GM23338 (cell line): ENCODE measurements around the gene MAP1LC3B. TPM values are rescaled to one million over a fixed set of nuclear protein-coding genes. Genes with fewer than 3 reads are reported as not detected.

Source experiments
- ATAC-seq: fragments of 200-7000 bp; cut with Tn5 transposase; 3 replicates; pipeline ENCODE4 v1.9.1; 2020
- DNase-seq: peaks from one replicate; pipeline ENCODE4 v3.0.0-alpha.2; 2015; ENCODE audit warnings: low spot score
- H2AFZ ChIP-seq: fragments of 200-600 bp; sonication (generic); 2 replicates; pipeline ENCODE4 v1.8.0; 2016; ENCODE audit warnings: antibody characterized with exemption, mild to moderate bottlenecking, moderate library complexity
- H3F3A ChIP-seq: fragments of 200-600 bp; sonication (generic); replicated peaks from 2 replicates; pipeline ENCODE4 v1.8.0; 2017; ENCODE audit warnings: antibody characterized with exemption, mixed run types, low read depth
- H3K27ac ChIP-seq: fragments of 200-600 bp; sonication (generic); 2 replicates; pipeline ENCODE4 v1.6.1; 2016; ENCODE audit warnings: low read depth
- H3K27me3 ChIP-seq: fragments of 200-600 bp; sonication (generic); 2 replicates; pipeline ENCODE4 v1.8.0; 2016; ENCODE audit warnings: mild to moderate bottlenecking, mixed run types, moderate library complexity; ENCODE audit not compliant: insufficient read depth
- H3K36me3 ChIP-seq: fragments of 200-600 bp; sonication (generic); 2 replicates; pipeline ENCODE4 v1.8.0; 2016; ENCODE audit warnings: mild to moderate bottlenecking; ENCODE audit not compliant: insufficient read depth
- H3K4me1 ChIP-seq: fragments of 200-600 bp; sonication (generic); 2 replicates; pipeline ENCODE4 v1.8.0; 2016; ENCODE audit warnings: mild to moderate bottlenecking, moderate library complexity; ENCODE audit not compliant: insufficient read depth
- H3K4me2 ChIP-seq: fragments of 200-600 bp; sonication (generic); 2 replicates; pipeline ENCODE4 v1.7.1; 2017; ENCODE audit warnings: mixed run types
- H3K4me3 ChIP-seq: fragments of 200-600 bp; sonication (generic); 2 replicates; pipeline ENCODE4 v1.6.1; 2016; ENCODE audit warnings: mixed run types
- H3K79me2 ChIP-seq: fragments of 200-600 bp; sonication (generic); replicated peaks from 2 replicates; pipeline ENCODE4 v1.8.0; 2017; ENCODE audit warnings: mild to moderate bottlenecking; ENCODE audit not compliant: insufficient read depth
- H3K9me2 ChIP-seq: fragments of 200-600 bp; sonication (generic); 2 replicates; pipeline ENCODE4 v1.8.0; 2017; ENCODE audit not compliant: insufficient read depth
- H4K20me1 ChIP-seq: fragments of 200-600 bp; sonication (generic); replicated peaks from 2 replicates; pipeline ENCODE4 v1.8.0; 2017; ENCODE audit warnings: mild to moderate bottlenecking; ENCODE audit not compliant: insufficient read depth
- H3K27ac Mint-ChIP-seq: 2 replicates; pipeline ENCODE4 v1.8.0; 2020; ENCODE audit warnings: inconsistent platforms, mild to moderate bottlenecking, moderate library complexity, mixed read lengths
- H3K27me3 Mint-ChIP-seq: 3 replicates; pipeline ENCODE4 v1.8.0; 2022; ENCODE audit warnings: low read depth, mild to moderate bottlenecking, moderate library complexity, mixed read lengths, inconsistent platforms; ENCODE audit not compliant: insufficient read depth, poor library complexity
- H3K36me3 Mint-ChIP-seq: 3 replicates; pipeline ENCODE4 v1.8.0; 2021; ENCODE audit warnings: low read depth, mild to moderate bottlenecking, inconsistent platforms, moderate library complexity, mixed read lengths
- H3K4me1 Mint-ChIP-seq: 3 replicates; pipeline ENCODE4 v1.8.0; 2020; ENCODE audit warnings: mild to moderate bottlenecking, inconsistent platforms, mixed read lengths
- H3K4me3 Mint-ChIP-seq: 3 replicates; pipeline ENCODE4 v1.8.0; 2021; ENCODE audit warnings: moderate library complexity, mild to moderate bottlenecking, inconsistent platforms, mixed read lengths
- H3K9me3 Mint-ChIP-seq: 3 replicates; pipeline ENCODE4 v1.8.0; 2020; ENCODE audit warnings: moderate library complexity, mild to moderate bottlenecking, inconsistent platforms, mixed read lengths
- JUNB ChIP-seq: IDR thresholded peaks from one replicate; pipeline ENCODE4 v1.6.1; 2016; ENCODE audit warnings: antibody characterized with exemption; ENCODE audit not compliant: unreplicated experiment
- NANOG ChIP-seq: IDR thresholded peaks from 2 replicates; pipeline ENCODE4 v1.6.1; 2016; ENCODE audit warnings: antibody characterized with exemption, borderline replicate concordance
- STAT1 ChIP-seq: IDR thresholded peaks from one replicate; pipeline ENCODE4 v1.6.1; 2016; ENCODE audit warnings: antibody characterized with exemption; ENCODE audit not compliant: unreplicated experiment
- ZNF331 ChIP-seq: fragments of 250-450 bp; sonication (Bioruptor Pico); IDR thresholded peaks from 2 replicates; pipeline ENCODE4 v1.5.0; 2020; ENCODE audit warnings: low read depth, mild to moderate bottlenecking, moderate library complexity
- polyA plus RNA-seq: library from polyadenylated mRNA; unstranded; fragments of >200 nt; fragmentation: Nextera tagmentation; extraction: Ambion mirVana; gene quantifications from 2 replicates; pipeline ENCODE4 v1.2.1, GENCODE V29; 2016
- total RNA-seq: library from RNA; depleted of rRNA; stranded (reverse); fragments of >200 nt; shearing (Covaris generic); gene quantifications from 2 replicates; pipeline ENCODE4 v1.2.3, GENCODE V29; 2014
- TF ChIP-seq, protein P1 (sequence below): IDR thresholded peaks from one replicate; pipeline ENCODE4 v1.6.1; 2018; ENCODE audit warnings: antibody characterized with exemption; ENCODE audit not compliant: unreplicated experiment
- TF ChIP-seq, protein P2 (sequence below), 2 experiments: fragments of 200-600 bp in 1 of 2; sonication (generic) in 1 of 2; conservative IDR thresholded peaks; 2 replicates each; pipeline versions ENCODE4 v1.5.1 to v1.6.1; 2016 to 2017; ENCODE audit warnings: antibody characterized with exemption in 2 of 2, low read depth in 2 of 2, mild to moderate bottlenecking in 2 of 2, moderate library complexity in 1 of 2

MAP1LC3B gene
- total and polyA plus RNA-seq, 2 experiments from 2014 or later, result 35.9 to 80.2 TPM

DNA sequence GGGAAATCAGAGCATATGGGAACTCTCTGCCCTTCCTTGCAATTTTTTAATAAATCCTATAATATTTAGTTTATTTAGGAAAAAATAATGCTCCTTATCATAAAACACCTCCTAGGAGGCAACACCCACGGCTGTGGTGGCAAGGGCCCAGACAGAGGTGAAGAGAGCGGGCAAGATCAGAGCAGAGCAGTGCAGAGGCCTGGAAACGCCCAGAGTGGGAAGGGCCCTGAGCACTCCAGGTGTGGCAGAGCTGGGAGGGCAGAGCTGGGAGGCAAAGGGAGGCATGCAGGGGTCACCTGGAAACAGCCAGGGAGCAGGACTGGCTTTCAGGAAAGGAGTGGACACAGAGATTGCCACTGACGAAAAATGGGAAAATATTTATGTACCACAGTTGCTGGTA, 25.8 kb upstream of the MAP1LC3B start:
- Mint-ChIP-seq H3K9me3 (no peaks in the 10 kb centered on the region), H3K36me3 (no peaks in the 10 kb centered on the region), H3K4me3 (no peak overlapping the region), H3K27ac (no peak overlapping the region), H3K4me1 (peaks cover 25% of the 10 kb centered on the region), H3K27me3 (peaks cover 2% of the 10 kb centered on the region)
- H2AFZ ChIP-seq, result no peak overlapping the region
- no peak for DNase-seq
- H3F3A ChIP-seq, result no peaks in the 10 kb centered on the region
- TF ChIP-seq NANOG, result no peak
- TF ChIP-seq, protein P1, sequence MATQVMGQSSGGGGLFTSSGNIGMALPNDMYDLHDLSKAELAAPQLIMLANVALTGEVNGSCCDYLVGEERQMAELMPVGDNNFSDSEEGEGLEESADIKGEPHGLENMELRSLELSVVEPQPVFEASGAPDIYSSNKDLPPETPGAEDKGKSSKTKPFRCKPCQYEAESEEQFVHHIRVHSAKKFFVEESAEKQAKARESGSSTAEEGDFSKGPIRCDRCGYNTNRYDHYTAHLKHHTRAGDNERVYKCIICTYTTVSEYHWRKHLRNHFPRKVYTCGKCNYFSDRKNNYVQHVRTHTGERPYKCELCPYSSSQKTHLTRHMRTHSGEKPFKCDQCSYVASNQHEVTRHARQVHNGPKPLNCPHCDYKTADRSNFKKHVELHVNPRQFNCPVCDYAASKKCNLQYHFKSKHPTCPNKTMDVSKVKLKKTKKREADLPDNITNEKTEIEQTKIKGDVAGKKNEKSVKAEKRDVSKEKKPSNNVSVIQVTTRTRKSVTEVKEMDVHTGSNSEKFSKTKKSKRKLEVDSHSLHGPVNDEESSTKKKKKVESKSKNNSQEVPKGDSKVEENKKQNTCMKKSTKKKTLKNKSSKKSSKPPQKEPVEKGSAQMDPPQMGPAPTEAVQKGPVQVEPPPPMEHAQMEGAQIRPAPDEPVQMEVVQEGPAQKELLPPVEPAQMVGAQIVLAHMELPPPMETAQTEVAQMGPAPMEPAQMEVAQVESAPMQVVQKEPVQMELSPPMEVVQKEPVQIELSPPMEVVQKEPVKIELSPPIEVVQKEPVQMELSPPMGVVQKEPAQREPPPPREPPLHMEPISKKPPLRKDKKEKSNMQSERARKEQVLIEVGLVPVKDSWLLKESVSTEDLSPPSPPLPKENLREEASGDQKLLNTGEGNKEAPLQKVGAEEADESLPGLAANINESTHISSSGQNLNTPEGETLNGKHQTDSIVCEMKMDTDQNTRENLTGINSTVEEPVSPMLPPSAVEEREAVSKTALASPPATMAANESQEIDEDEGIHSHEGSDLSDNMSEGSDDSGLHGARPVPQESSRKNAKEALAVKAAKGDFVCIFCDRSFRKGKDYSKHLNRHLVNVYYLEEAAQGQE, result no peak
- TF ChIP-seq, protein P2, sequence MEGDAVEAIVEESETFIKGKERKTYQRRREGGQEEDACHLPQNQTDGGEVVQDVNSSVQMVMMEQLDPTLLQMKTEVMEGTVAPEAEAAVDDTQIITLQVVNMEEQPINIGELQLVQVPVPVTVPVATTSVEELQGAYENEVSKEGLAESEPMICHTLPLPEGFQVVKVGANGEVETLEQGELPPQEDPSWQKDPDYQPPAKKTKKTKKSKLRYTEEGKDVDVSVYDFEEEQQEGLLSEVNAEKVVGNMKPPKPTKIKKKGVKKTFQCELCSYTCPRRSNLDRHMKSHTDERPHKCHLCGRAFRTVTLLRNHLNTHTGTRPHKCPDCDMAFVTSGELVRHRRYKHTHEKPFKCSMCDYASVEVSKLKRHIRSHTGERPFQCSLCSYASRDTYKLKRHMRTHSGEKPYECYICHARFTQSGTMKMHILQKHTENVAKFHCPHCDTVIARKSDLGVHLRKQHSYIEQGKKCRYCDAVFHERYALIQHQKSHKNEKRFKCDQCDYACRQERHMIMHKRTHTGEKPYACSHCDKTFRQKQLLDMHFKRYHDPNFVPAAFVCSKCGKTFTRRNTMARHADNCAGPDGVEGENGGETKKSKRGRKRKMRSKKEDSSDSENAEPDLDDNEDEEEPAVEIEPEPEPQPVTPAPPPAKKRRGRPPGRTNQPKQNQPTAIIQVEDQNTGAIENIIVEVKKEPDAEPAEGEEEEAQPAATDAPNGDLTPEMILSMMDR (conservative IDR thresholded peaks at IDR 0.05; ENCODE audit: low read depth in 2 of 2), result no peak
- no peak overlapping the region for H3K27ac ChIP-seq
- H3K4me3 ChIP-seq, result no peak overlapping the region
- no peaks in the 10 kb centered on the region for H3K36me3 ChIP-seq
- H3K9me2 ChIP-seq, result no peaks in the 10 kb centered on the region
- no peak for ATAC-seq
- H3K27me3 ChIP-seq, result no peaks in the 10 kb centered on the region
- H4K20me1 ChIP-seq, result peaks cover 21% of the 10 kb centered on the region; the same call in 1 of the 2 replicates
- H3K79me2 ChIP-seq, result peaks cover 69% of the 10 kb centered on the region
- no peaks in the 10 kb centered on the region for H3K4me1 ChIP-seq
- no peak overlapping the region for H3K4me2 ChIP-seq

DNA sequence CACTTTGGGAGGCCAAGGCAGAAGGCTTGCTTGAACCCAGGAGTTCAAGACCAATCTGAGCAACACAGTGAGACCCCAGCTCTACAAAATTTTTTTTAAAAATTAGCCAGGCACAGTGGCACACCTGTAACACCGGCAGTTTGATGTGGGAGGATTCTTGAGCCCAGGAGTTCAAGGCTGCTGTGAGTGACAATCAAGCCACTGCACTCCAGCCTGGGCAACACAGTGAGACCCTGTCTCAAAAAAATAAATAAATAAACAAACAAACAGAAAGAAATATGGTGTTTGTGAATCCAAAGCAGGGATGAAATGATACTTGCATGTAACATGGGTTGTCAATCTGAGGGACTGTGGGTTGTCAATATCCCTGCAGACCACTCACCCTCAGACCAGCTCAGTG, 25.2 kb upstream of the MAP1LC3B start:
- ATAC-seq (no peak), DNase-seq (no peak)
- peaks cover 28% of the 10 kb centered on the region for H3K4me1 Mint-ChIP-seq
- H3K4me3 Mint-ChIP-seq, result no peak overlapping the region
- H3K27me3 Mint-ChIP-seq, result no peaks in the 10 kb centered on the region
- TF ChIP-seq ZNF331 (CRISPR knock-in tag) (no peak), JUNB (no peak), STAT1 (no peak)
- TF ChIP-seq, protein P2 (conservative IDR thresholded peaks at IDR 0.05; ENCODE audit: low read depth in 2 of 2), result no peak
- H4K20me1 ChIP-seq, result peaks cover 23% of the 10 kb centered on the region; the same call in 1 of the 2 replicates
- no peak overlapping the region for H3K27ac Mint-ChIP-seq
- no peak overlapping the region for H2AFZ ChIP-seq
- H3K36me3 ChIP-seq, result no peaks in the 10 kb centered on the region
- no peaks in the 10 kb centered on the region for H3F3A ChIP-seq
- no peak overlapping the region for H3K4me3 ChIP-seq
- H3K4me1 ChIP-seq, result no peaks in the 10 kb centered on the region
- no peak overlapping the region for H3K4me2 ChIP-seq
- H3K9me3 Mint-ChIP-seq, result no peaks in the 10 kb centered on the region
- H3K36me3 Mint-ChIP-seq, result no peaks in the 10 kb centered on the region
- H3K79me2 ChIP-seq, result peaks cover 72% of the 10 kb centered on the region
- H3K27ac ChIP-seq, result no peak overlapping the region
- H3K9me2 ChIP-seq, result no peaks in the 10 kb centered on the region
- H3K27me3 ChIP-seq, result no peaks in the 10 kb centered on the region
